ENCODE measurements around the gene ESRRG. TPM values are rescaled to one million over a fixed set of nuclear protein-coding genes. Genes with fewer than 3 reads are reported as not detected.

ESRRG gene
- polyA plus RNA-seq, 1 donor from 2014 or later = 3.7 TPM

GRCh38 chr1:216562383-216562782 lies 160.8 kb downstream of the ESRRG start:
- no peak overlapping the region for H3K4me3 ChIP-seq (ENCODE audit: low read length)
- H3K27me3 ChIP-seq (ENCODE audit: insufficient read depth, low read depth, low read length) = no peaks in the 10 kb centered on the region
- TF ChIP-seq TAF1 (IDR thresholded peaks at IDR 0.05; ENCODE audit: low read depth) (no peak), SMC3 (conservative IDR thresholded peaks at IDR 0.05; ENCODE audit: poor library complexity) (no peak), CTCF (IDR thresholded peaks at IDR 0.05; ENCODE audit: poor library complexity, severe bottlenecking) (no peak), MXI1 (conservative IDR thresholded peaks at IDR 0.05; ENCODE audit: poor library complexity, severe bottlenecking) (no peak)
- no peaks in the 10 kb centered on the region for H3K9me2 ChIP-seq (ENCODE audit: insufficient read depth, low read length)
- H3K27ac ChIP-seq (ENCODE audit: low read length) = no peak overlapping the region
- no peaks in the 10 kb centered on the region for H4K20me1 ChIP-seq (ENCODE audit: insufficient read depth)
- H2AFZ ChIP-seq (ENCODE audit: low read depth, low read length) = no peak overlapping the region
- H3K79me2 ChIP-seq (replicated peaks; ENCODE audit: insufficient read depth, low read length) = no peaks in the 10 kb centered on the region
- peaks cover 5% of the 10 kb centered on the region for H3F3A ChIP-seq (ENCODE audit: insufficient read depth, low read length, poor library complexity, severe bottlenecking)
- H3K9me3 ChIP-seq (ENCODE audit: low read length) = no peaks in the 10 kb centered on the region
- H3K4me2 ChIP-seq (ENCODE audit: low read length) = no peak overlapping the region
- no peaks in the 10 kb centered on the region for H3K36me3 ChIP-seq (ENCODE audit: insufficient read depth, low read length)
- H3K9ac ChIP-seq (ENCODE audit: low read length) = no peak overlapping the region

- Histone ChIP-seq H3K27me3 (ENCODE audit: insufficient read depth, low read depth, low read length) (no peaks in the 10 kb centered on the region), H4K20me1 (ENCODE audit: insufficient read depth) (no peaks in the 10 kb centered on the region), H3K9me2 (ENCODE audit: insufficient read depth, low read length) (no peaks in the 10 kb centered on the region), H2AFZ (ENCODE audit: low read depth, low read length) (no peak overlapping the region), H3K4me2 (ENCODE audit: low read length) (peak overlapping the region; percentile 27), H3K9ac (ENCODE audit: low read length) (no peak overlapping the region), H3K79me2 (replicated peaks; ENCODE audit: insufficient read depth, low read length) (no peaks in the 10 kb centered on the region), H3K36me3 (ENCODE audit: insufficient read depth, low read length) (no peaks in the 10 kb centered on the region), H3K9me3 (ENCODE audit: low read length) (no peaks in the 10 kb centered on the region), H3K4me3 (ENCODE audit: low read length) (peak overlapping the region; percentile 16), H3K27ac (ENCODE audit: low read length) (peak overlapping the region; percentile 64), H3F3A (ENCODE audit: insufficient read depth, low read length, poor library complexity, severe bottlenecking) (peaks cover 5% of the 10 kb centered on the region)
- peak; percentile 33 for TF ChIP-seq SMC3 (conservative IDR thresholded peaks at IDR 0.05; ENCODE audit: poor library complexity)
- TF ChIP-seq POLR2AphosphoS5 (IDR thresholded peaks at IDR 0.05) = peak; percentile 65
- peak; percentile 57 for TF ChIP-seq RAD21 (conservative IDR thresholded peaks at IDR 0.05)
- TF ChIP-seq EP300 (conservative IDR thresholded peaks at IDR 0.05; ENCODE audit: poor library complexity, severe bottlenecking) = peak; percentile 82
- TF ChIP-seq MXI1 (conservative IDR thresholded peaks at IDR 0.05; ENCODE audit: poor library complexity, severe bottlenecking) = peak; percentile 37
- no peak for TF ChIP-seq EZH2 (IDR thresholded peaks at IDR 0.05; ENCODE audit: borderline replicate concordance, insufficient read depth, low read length, poor library complexity, severe bottlenecking)
- TF ChIP-seq, protein P1, sequence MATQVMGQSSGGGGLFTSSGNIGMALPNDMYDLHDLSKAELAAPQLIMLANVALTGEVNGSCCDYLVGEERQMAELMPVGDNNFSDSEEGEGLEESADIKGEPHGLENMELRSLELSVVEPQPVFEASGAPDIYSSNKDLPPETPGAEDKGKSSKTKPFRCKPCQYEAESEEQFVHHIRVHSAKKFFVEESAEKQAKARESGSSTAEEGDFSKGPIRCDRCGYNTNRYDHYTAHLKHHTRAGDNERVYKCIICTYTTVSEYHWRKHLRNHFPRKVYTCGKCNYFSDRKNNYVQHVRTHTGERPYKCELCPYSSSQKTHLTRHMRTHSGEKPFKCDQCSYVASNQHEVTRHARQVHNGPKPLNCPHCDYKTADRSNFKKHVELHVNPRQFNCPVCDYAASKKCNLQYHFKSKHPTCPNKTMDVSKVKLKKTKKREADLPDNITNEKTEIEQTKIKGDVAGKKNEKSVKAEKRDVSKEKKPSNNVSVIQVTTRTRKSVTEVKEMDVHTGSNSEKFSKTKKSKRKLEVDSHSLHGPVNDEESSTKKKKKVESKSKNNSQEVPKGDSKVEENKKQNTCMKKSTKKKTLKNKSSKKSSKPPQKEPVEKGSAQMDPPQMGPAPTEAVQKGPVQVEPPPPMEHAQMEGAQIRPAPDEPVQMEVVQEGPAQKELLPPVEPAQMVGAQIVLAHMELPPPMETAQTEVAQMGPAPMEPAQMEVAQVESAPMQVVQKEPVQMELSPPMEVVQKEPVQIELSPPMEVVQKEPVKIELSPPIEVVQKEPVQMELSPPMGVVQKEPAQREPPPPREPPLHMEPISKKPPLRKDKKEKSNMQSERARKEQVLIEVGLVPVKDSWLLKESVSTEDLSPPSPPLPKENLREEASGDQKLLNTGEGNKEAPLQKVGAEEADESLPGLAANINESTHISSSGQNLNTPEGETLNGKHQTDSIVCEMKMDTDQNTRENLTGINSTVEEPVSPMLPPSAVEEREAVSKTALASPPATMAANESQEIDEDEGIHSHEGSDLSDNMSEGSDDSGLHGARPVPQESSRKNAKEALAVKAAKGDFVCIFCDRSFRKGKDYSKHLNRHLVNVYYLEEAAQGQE (IDR thresholded peaks at IDR 0.05; ENCODE audit: borderline replicate concordance) = no peak
- no peak for TF ChIP-seq TAF1 (IDR thresholded peaks at IDR 0.05; ENCODE audit: low read depth)
- TF ChIP-seq CTCF (IDR thresholded peaks at IDR 0.05; ENCODE audit: poor library complexity, severe bottlenecking) = peak; percentile 41
These were observed 162.7 kb downstream of the ESRRG start for GRCh38 chr1:216560527-216560926.
